ENCODE data around the gene SELENOM. TPM values are rescaled to one million over a fixed set of nuclear protein-coding genes. Genes with fewer than 3 reads are reported as not detected.

Gene SELENOM
- total RNA-seq, 1 donor from 2014 or later: 22.4 TPM

GRCh38 chr22:31102441-31103081, 4.8 kb downstream of the SELENOM start:
- Mint-ChIP-seq H3K9me3 (no peaks in the 10 kb centered on the region), H3K27me3 (peaks cover 4% of the 10 kb centered on the region), H3K36me3 (no peaks in the 10 kb centered on the region), H3K27ac (no peak overlapping the region), H3K4me1 (ENCODE audit: unreplicated experiment) (peaks cover under 1% of the 10 kb centered on the region), H3K4me3 (no peak overlapping the region)
- no peak for TF ChIP-seq CTCF (conservative IDR thresholded peaks at IDR 0.05)
- DNase-seq (ENCODE audit: extremely low spot score, unreplicated experiment): no peak

- DNase-seq (ENCODE audit: extremely low spot score, unreplicated experiment): no peak
- no peak overlapping the region for H3K4me3 Mint-ChIP-seq
- H3K27ac Mint-ChIP-seq: no peak overlapping the region
- H3K27me3 Mint-ChIP-seq: peaks cover 3% of the 10 kb centered on the region
- H3K36me3 Mint-ChIP-seq: peaks cover 6% of the 10 kb centered on the region
- no peak for TF ChIP-seq CTCF (conservative IDR thresholded peaks at IDR 0.05)
- no peaks in the 10 kb centered on the region for H3K4me1 Mint-ChIP-seq (ENCODE audit: unreplicated experiment)
- H3K9me3 Mint-ChIP-seq: no peaks in the 10 kb centered on the region
Measured at GRCh38 chr22:31100762-31101525, 6.4 kb downstream of the SELENOM start.

- H3K27me3 Mint-ChIP-seq: no peaks in the 10 kb centered on the region
- peaks cover 6% of the 10 kb centered on the region for H3K36me3 Mint-ChIP-seq
- H3K27ac Mint-ChIP-seq: no peak overlapping the region
- H3K9me3 Mint-ChIP-seq: no peaks in the 10 kb centered on the region
- no peak for DNase-seq (ENCODE audit: extremely low spot score, unreplicated experiment)
- no peak overlapping the region for H3K4me3 Mint-ChIP-seq
- no peak for TF ChIP-seq CTCF (conservative IDR thresholded peaks at IDR 0.05)
- no peaks in the 10 kb centered on the region for H3K4me1 Mint-ChIP-seq (ENCODE audit: unreplicated experiment)
Measured at GRCh38 chr22:31099841-31100761, 7.3 kb downstream of the SELENOM start.

- no peak for DNase-seq (ENCODE audit: extremely low spot score, unreplicated experiment)
- H3K27me3 Mint-ChIP-seq: no peaks in the 10 kb centered on the region
- no peak overlapping the region for H3K27ac Mint-ChIP-seq
- no peaks in the 10 kb centered on the region for H3K9me3 Mint-ChIP-seq
- TF ChIP-seq CTCF (conservative IDR thresholded peaks at IDR 0.05): no peak
- peaks cover 6% of the 10 kb centered on the region for H3K36me3 Mint-ChIP-seq
- H3K4me1 Mint-ChIP-seq (ENCODE audit: unreplicated experiment): no peaks in the 10 kb centered on the region
- H3K4me3 Mint-ChIP-seq: no peak overlapping the region
Measured at GRCh38 chr22:31099386-31099785, 8.0 kb downstream of the SELENOM start.

GRCh38 chr22:31098632-31099110, 8.7 kb downstream of the SELENOM start:
- H3K4me3 Mint-ChIP-seq: no peak overlapping the region
- no peak for DNase-seq (ENCODE audit: extremely low spot score, unreplicated experiment)
- no peaks in the 10 kb centered on the region for H3K27me3 Mint-ChIP-seq
- no peak for TF ChIP-seq CTCF (conservative IDR thresholded peaks at IDR 0.05)
- no peaks in the 10 kb centered on the region for H3K4me1 Mint-ChIP-seq (ENCODE audit: unreplicated experiment)
- H3K9me3 Mint-ChIP-seq: no peaks in the 10 kb centered on the region
- peaks cover 6% of the 10 kb centered on the region for H3K36me3 Mint-ChIP-seq
- H3K27ac Mint-ChIP-seq: no peak overlapping the region

Measured in type B pancreatic cell (in vitro differentiated cells).